Inferior parietal cortex (tissue), 1 donor: ENCODE results near the gene KPNA3.
"Not testable (repeated sequence)": the region's sequence is repeated elsewhere in the genome, so short reads cannot be mapped to it uniquely, and the experiment has no call there.

ENCODE experiments used
- DNase-seq: peaks from one replicate; pipeline ENCODE4 v3.0.0-alpha.2; 2016; ENCODE audit errors: extremely low spot score

KPNA3 gene

GRCh38 chr13:49807681-49808080, 15.2 kb upstream of the KPNA3 start:
- no peak for DNase-seq

DNA sequence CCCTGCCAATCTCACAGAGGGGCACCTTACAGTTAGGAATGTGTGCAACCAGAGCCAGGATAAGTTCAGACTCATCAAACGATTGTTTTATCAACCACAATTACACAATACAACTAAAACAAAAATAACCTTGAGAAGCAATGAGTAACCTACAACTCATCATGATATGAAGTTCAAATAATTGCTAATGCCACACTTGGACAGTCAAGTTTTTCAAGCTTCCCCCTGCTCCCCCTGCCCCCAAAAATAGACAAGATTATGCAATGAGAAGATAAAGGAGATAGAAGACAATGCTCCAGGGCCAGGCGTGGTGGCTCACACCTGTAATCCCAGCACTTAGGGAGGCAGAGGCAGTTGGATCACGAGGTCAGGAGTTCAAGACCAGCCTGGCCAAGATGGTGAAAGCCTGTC, 13.6 kb upstream of the KPNA3 start:
- no peak for DNase-seq

DNA sequence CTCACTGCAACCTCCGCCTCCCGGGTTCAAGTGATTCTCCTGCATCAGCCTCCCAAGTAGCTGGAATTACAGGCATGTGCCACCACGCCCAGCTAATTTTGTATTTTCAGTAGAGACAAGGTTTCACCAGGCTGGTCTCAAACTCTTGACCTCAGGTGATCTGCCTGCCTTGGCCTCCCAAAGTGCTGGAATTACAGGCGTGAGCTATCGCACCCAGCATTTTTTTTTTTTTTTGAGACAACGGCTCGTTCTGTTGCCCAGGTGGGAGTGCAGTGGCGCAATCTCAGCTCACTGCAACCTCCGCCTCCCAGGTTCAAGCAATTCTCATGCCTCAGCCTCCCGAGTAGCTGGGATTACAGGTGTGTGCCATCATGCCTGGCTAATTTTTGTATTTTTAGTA, 10.6 kb upstream of the KPNA3 start:
- DNase-seq = not testable (repeated sequence)

GRCh38 chr13:49802426-49802825, 9.9 kb upstream of the KPNA3 start:
- DNase-seq = no peak

DNA sequence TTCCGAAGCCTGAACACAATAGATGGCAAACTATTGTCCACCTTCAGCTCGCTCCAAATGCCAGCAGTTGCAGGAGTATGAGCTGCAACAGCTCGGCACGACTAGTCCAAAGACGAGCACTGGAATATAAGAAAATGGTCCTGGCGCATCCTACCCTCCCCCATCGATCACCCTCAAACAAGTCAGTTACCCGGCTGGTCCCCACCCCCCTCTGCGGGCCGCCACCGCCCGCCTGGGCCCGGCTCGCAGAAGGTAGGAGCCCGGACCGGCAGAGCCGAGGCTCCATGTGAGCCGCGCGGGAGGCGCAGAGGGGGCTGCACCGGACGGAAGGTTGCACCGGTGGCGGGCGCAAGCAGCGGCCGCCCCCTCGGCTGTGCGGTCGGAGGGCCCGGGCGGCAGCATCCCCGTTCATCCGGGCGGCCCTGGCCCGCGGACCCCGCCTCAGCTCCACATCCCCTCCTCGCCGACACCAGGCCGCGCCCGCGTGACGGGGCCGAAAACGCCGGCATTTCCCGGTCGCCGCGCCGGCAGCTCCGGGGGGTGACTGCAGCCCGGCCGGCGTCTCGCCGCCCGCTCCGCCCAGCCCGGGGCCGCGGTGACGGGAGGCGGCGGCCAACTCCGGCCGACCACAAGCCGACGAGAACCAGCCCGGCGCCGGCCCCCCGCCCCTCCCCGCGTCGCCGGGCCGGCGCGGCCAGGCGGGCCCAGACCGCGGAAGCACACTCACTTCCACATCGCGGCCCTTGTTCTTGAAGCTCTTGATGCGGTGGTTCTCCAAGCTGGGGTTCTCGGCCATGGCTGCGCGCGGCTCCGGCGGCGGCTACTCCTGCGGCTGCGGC, 552 bp downstream of the KPNA3 start:
- peak; percentile 17 for DNase-seq

DNA sequence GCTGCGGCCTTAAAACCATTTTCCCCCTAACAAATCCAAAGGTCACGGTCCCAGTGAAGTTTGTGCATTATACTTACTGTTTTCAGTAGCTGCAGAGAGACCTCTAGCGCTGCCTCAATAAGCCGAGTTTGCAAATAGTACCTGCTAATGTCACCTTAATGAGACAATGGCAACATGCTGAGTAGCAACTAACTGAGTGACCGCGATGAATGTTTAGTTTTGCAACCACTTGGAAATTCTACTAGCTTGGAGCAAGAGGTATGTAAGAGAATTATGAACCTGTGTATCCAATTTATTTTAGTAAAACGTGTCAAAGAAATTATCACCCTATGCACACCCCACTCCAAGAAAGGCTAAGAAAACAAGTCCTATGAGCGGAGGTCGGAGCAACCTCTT, 1.2 kb downstream of the KPNA3 start:
- peak; percentile 26 for DNase-seq

DNA sequence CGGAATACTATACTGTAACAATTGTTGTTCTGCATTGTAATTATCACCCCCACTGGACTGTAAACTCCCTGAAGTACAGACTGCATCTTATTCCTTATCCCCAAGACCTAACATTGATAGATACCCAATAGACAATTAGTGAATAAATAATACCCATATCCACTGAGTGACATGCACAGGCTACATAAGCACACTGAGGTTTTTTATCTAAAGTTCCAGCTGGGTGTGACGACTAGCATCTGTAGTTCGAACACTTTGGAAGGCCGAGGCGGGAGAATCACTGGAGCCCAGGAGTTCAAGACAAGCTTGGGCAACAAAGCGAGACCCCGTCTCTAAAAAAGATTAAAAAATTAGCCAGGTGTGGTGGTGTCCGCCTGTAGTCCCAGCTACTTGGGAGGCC, 2.5 kb downstream of the KPNA3 start:
- DNase-seq = no peak

DNA sequence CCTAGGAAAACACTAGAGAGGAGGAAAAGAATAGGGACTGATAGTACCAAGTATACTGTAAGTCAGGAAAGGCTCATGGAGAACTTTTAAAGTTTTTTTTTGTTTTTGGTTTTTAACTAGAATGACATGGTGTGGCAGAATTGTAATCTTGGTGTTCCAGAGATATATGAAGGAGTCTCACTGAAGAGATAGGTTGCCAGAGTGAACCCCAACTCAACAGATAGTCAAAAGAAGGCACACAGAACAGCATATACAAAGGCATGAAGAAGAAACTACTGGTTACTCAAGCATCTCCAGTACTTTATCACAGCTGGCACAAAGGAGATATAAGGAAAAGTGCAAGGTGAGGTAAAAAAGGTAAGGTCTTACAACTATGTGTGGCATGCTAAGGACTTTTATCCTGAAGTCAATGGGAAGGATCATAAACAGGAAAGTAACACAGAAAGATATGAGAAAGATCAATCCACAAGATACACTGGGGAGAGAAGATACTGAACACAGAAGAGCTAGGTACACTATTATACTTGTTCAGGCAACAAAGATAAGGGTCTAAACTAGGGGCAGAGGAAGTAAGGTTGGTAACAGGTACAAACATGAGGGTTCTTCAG, 6.0 kb downstream of the KPNA3 start:
- no peak for DNase-seq

DNA sequence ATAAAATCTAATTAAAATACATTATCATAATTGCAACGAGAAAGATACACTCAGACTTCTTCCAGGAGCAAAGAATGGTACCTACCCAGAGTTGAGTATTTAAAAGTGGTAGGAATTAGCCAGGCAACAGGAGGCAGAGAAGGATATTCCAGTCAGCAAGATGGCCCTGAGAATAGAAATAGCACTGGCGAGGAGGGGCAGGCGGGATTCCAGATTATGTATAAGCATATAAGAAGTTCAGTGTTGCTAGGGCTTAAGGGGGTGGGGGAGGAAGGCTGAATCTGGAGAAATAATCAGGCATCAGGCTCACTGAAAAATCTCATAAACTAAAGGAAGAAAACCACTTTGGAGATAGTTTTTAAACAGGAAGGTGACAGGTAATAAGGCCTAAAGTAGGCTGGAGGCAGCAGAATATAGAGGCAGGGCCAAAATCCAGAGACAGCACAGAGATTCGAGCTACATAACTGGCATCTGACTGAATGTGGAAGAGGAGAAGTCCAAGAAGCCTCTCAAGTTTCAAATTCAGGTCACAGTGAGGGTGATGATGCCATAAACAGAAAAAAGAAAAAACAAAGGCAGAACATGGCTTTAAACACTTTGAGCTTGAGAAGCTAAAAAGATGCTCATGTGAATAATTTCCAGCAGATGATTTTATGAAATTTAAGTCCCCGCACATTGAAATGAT, 7.5 kb downstream of the KPNA3 start:
- no peak for DNase-seq

DNA sequence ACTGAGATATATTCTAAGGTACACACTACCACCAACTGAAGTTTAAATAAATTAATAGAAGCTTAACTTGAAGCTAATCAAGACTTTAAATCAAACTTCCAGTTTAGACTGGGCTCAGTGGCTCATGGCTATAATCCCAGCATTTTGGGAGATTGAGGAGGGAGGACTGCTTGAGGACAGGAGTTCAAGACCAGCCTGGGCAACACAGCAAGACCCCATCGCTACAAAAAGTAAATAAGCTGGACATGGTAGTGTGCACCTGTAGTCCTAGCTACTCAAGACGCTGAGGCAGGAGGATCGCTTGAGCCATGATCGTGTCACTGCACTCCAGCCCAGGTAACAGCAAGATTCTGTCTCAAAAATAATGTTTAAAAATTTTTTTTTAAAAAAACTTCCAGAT, 8.6 kb downstream of the KPNA3 start:
- DNase-seq = no peak

GRCh38 chr13:49782784-49783183, 9.7 kb downstream of the KPNA3 start:
- no peak for DNase-seq

- no peak for DNase-seq
Measured at GRCh38 chr13:49781806-49782205, 10.7 kb downstream of the KPNA3 start.

GRCh38 chr13:49779721-49780120, 12.8 kb downstream of the KPNA3 start:
- DNase-seq = no peak

DNA sequence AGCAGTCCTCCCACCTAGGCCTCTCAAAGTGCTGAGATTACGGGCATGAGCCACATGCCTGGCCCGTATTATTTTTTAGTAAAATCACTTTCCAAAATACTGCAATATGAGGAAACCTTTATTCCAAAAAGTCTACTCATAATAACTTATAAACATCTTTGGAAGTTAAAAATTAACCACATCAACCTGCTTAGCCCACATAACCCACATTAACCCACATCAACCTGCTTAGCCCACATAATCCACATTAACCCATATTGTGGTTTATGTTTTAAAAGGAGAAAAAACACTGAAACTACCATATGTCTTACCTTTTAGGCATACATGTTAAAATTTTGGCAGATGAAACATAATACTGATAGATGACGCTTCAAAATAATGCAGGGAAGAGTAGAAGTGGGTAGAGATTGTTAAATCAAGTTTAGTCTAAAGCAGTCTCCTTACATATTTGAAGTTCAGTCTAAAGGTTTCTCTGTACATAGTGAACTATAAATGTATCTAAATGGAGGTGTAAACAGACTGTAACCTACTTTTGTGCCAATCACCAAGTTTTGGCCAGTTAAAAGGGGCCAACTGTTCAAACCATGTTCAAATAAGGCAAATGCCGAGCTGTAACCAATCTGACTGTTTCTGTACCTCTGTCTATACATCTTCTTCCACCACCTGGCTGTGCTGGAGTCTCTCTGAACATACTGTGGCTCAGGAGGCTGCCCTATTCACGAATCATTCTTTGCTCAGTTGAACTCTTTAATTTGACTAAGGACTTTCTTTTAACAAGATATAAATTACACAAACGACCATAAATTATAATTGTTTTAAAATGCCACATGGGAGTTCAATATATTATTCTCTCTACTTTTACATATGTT, 14.5 kb downstream of the KPNA3 start:
- DNase-seq = no peak

GRCh38 chr13:49776871-49777270, 15.6 kb downstream of the KPNA3 start:
- DNase-seq = no peak

GRCh38 chr13:49774376-49775005, 18.0 kb downstream of the KPNA3 start:
- DNase-seq = no peak

GRCh38 chr13:49772828-49773227, 19.7 kb downstream of the KPNA3 start:
- DNase-seq = no peak

- DNase-seq = not testable (repeated sequence)
Measured at GRCh38 chr13:49761811-49762210, 30.7 kb downstream of the KPNA3 start.

DNA sequence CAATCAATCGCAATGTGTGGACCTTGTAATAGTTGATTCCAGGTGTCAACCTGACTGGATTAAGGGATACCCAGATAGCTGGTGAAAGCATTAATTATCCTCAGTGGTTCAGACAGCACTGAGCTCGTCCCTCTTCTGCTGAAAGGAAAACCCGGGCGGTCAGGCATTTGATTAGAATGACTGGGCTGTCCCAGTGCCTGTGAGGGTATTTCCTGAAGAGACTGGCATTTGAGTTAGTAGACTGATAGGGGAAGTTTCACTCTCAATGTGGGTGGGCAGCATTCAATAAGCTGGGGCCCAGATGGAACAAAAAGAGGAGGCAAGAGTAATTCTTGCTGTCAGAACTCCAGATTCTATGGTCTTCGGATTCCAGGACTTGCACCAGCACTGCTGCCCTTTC, 31.9 kb downstream of the KPNA3 start:
- DNase-seq = no peak

DNA sequence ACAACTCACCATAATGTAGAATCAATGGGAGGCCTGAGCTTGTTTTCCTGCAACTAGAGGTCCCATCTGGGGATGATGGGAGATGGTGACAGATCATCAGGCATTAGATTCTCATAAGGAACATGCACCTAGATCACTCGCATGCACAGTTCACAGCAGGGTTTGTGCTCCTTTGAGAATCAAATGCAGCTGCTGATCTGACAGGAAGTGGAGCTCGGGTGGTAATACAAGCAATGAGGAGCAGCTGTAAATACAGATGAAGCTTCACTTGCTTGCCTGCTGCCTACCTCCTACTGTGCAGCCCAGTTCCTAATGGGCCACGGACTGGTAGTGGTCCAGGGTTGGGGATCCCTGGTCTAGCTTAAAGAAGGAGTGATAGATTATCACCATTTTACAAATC, 33.0 kb downstream of the KPNA3 start:
- no peak for DNase-seq

- DNase-seq = no peak
Measured at GRCh38 chr13:49756263-49756662, 36.2 kb downstream of the KPNA3 start.
